ENCODE measurements around the gene B4GALT6.

The B4GALT6 gene

DNA sequence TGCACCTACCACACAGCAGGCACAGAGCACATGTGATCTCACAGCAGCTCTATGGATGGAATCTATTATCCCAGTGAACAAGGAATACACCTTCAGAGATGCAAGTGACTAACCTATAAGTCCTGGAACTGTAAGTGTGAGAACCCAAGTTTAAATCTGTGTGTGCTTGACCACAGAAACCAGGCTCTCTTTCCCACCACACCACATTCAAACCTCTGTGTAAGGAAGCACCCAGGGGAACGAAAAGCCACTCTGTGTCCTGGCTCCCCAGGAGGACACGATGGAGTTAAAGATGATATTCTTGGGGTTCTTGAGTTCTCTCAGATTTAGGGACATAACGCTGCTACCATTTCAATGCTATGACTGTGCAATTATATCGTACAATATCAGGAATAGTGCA is 53.8 kb downstream of the B4GALT6 start:
- Histone ChIP-seq H3K36me3 (no peaks in the 10 kb centered on the region), H3K27ac (no peak overlapping the region), H3K27me3 (ENCODE audit: insufficient read depth, low read depth, severe bottlenecking) (no peaks in the 10 kb centered on the region), H3K4me3 (ENCODE audit: low read depth, low read length) (no peak overlapping the region), H3K9me3 (ENCODE audit: severe bottlenecking) (no peaks in the 10 kb centered on the region)
- no peak for DNase-seq
- no peak for TF ChIP-seq CTCF (IDR thresholded peaks at IDR 0.05; ENCODE audit: low read depth, low read length)

DNA sequence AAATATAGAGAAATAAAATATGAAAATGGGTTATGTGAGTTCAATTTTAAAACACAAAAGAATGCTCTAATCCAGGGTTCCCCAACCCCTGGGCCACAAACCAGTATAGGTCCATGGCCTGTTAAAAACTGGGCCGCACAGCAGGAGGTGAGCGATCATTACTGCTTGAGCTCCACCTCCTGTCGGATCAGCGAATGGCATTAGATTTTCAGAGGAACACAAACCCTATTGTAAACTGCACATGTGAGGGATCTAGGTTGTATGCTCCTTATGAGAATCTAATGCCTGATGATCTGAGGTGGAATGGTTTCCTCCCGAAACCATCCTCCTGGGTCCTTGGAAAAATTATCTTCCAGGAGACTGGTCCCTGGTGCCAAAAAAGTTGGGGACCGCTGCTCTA is 58.0 kb downstream of the B4GALT6 start:
- no peak overlapping the region for H3K27ac ChIP-seq
- TF ChIP-seq CTCF (IDR thresholded peaks at IDR 0.05; ENCODE audit: low read depth, low read length) = no peak
- H3K27me3 ChIP-seq (ENCODE audit: insufficient read depth, low read depth, severe bottlenecking) = no peaks in the 10 kb centered on the region
- no peak overlapping the region for H3K4me3 ChIP-seq (ENCODE audit: low read depth, low read length)
- H3K9me3 ChIP-seq (ENCODE audit: severe bottlenecking) = no peaks in the 10 kb centered on the region
- H3K36me3 ChIP-seq = no peaks in the 10 kb centered on the region
- DNase-seq = no peak

- no peaks in the 10 kb centered on the region for H3K27me3 ChIP-seq (ENCODE audit: insufficient read depth, low read depth, severe bottlenecking)
- no peak for TF ChIP-seq CTCF (IDR thresholded peaks at IDR 0.05; ENCODE audit: low read depth, low read length)
- no peak for DNase-seq
- no peak overlapping the region for H3K4me3 ChIP-seq (ENCODE audit: low read depth, low read length)
- no peak overlapping the region for H3K27ac ChIP-seq
- no peaks in the 10 kb centered on the region for H3K9me3 ChIP-seq (ENCODE audit: severe bottlenecking)
- H3K36me3 ChIP-seq = no peaks in the 10 kb centered on the region
These were observed 59.3 kb downstream of the B4GALT6 start for GRCh38 chr18:31624892-31625640.

- Histone ChIP-seq H3K4me3 (ENCODE audit: low read depth, low read length) (no peak overlapping the region), H3K36me3 (no peaks in the 10 kb centered on the region), H3K27ac (no peak overlapping the region), H3K9me3 (ENCODE audit: severe bottlenecking) (no peaks in the 10 kb centered on the region), H3K27me3 (ENCODE audit: insufficient read depth, low read depth, severe bottlenecking) (no peaks in the 10 kb centered on the region)
- no peak for TF ChIP-seq CTCF (IDR thresholded peaks at IDR 0.05; ENCODE audit: low read depth, low read length)
- DNase-seq = no peak
These were observed 65.1 kb downstream of the B4GALT6 start for GRCh38 chr18:31619291-31619690.

DNA sequence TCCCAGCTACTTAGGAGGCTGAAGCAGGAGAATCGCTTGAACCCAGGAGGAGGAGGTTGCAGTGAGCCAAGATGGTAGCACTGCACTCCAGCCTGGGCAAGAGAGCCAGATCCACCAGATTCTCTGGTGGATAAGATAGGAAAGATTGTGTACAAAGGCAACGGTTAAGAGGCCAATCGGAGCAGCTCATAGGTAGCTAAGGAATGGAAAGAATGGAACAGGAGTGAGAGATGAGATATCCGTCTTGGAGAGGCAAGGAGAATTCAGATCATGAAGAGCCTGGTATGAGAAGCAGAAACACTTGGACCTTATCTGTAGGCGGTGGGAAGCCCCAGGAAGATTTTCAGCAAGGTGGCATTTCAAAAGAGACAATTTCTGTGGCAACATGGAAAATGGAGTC is 65.6 kb downstream of the B4GALT6 start:
- H3K9me3 ChIP-seq (ENCODE audit: severe bottlenecking) = no peaks in the 10 kb centered on the region

More for the DNA sequence above, 65.6 kb downstream of the B4GALT6 start:
- H3K4me3 ChIP-seq (ENCODE audit: low read depth, low read length) = no peak overlapping the region
- H3K36me3 ChIP-seq = no peaks in the 10 kb centered on the region
- no peak for TF ChIP-seq CTCF (IDR thresholded peaks at IDR 0.05; ENCODE audit: low read depth, low read length)
- no peak overlapping the region for H3K27ac ChIP-seq
- no peak for DNase-seq
- H3K27me3 ChIP-seq (ENCODE audit: insufficient read depth, low read depth, severe bottlenecking) = no peaks in the 10 kb centered on the region
